ENCODE data around the gene CCDC87. TPM values are rescaled to one million over a fixed set of nuclear protein-coding genes. Genes with fewer than 3 reads are reported as not detected.
A peak's percentile ranks its signal among the peaks of the same experiment; 100 is the strongest.

CCDC87 gene
- total RNA-seq, 1 donor from 2014 or later = 0.50 TPM

DNA sequence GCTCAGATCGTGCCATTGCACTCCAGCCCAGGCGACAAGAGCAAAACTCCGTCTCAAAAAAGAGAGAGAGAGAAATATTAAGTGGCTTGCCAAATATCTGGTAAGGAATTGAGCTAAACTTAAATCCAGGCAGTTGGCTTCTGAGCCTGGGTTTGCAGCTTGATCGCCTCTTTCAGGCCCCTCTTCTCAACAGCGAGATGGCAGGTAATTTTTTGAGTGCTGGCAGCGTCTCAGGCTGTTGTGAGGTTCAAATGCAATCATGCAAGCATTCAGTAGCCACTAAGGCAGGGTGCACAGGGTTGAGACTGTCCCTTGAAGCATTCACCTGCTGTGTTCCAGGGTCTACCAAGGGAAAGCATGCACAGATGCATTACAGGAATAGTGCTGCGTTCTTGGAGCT lies 23.8 kb downstream of the CCDC87 start:
- no peaks in the 10 kb centered on the region for H3K27me3 ChIP-seq (ENCODE audit: low read depth)
- intact Hi-C loops (cut with DNase I) = no loop called here

GRCh38 chr11:66568124-66568916 lies 24.5 kb downstream of the CCDC87 start, which contains the start of gene CTSF:
Gene CTSF, minus strand, starts transcription at chr11:66568606. Its CDS starts 120 bp downstream, at chr11:66568486.
- peak within 1 kb of the TSS; percentile 36 for H3K27ac ChIP-seq
- H3K9me3 ChIP-seq = no peaks in the 10 kb centered on the region
- intact Hi-C loops (cut with DNase I) = no loop called here
- H3K36me3 ChIP-seq = no peaks in the 10 kb centered on the region
- H3K4me3 ChIP-seq = peak within 1 kb of the TSS; percentile 77
- no peaks in the 10 kb centered on the region for H3K27me3 ChIP-seq (ENCODE audit: low read depth)
- TF ChIP-seq CTCF (IDR thresholded peaks at IDR 0.05) = no peak
- peak; percentile 94 to 96 for ATAC-seq
- peaks cover 17% of the 10 kb centered on the region for H3K4me1 ChIP-seq
- DNase-seq = peak; percentile 92

More for the DNA sequence above, 23.8 kb downstream of the CCDC87 start:
- no peaks in the 10 kb centered on the region for H3K36me3 ChIP-seq
- DNase-seq (no peak), ATAC-seq (no peak)
- no peaks in the 10 kb centered on the region for H3K9me3 ChIP-seq
- peaks cover 17% of the 10 kb centered on the region for H3K4me1 ChIP-seq
- TF ChIP-seq CTCF (IDR thresholded peaks at IDR 0.05) = no peak
- H3K4me3 ChIP-seq = no peak overlapping the region
- H3K27ac ChIP-seq = no peak overlapping the region

- no peak for TF ChIP-seq CTCF (IDR thresholded peaks at IDR 0.05)
- Histone ChIP-seq H3K4me1 (peaks cover 17% of the 10 kb centered on the region), H3K4me3 (peak overlapping the region; percentile 77), H3K27ac (no peak overlapping the region), H3K9me3 (no peaks in the 10 kb centered on the region), H3K27me3 (ENCODE audit: low read depth) (no peaks in the 10 kb centered on the region), H3K36me3 (no peaks in the 10 kb centered on the region)
- intact Hi-C loops (cut with DNase I) = no loop called here
- ATAC-seq = peak in 1 of 2 donors; percentile 5
- DNase-seq = no peak
Observed at GRCh38 chr11:66567787-66568123, 25.1 kb downstream of the CCDC87 start.

DNA sequence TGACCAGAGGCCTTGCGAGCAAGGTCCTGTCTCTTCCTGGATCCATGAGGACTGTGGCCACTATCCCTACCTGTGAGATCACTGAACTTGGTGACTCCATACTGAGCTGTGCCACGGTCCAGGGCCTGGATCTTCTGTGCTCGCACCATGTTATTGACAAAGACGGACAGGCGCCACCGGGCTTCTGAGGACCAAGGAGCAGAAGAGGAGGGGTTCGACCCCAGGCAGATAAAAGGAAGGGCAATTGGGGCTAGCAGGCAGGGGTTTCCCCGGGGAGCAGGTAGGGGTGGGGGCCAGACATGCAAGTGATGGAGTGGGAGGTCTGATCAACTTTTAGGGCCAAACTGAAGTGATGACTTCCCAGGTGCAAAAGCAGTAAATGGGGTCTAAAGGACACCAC lies 26.6 kb downstream of the CCDC87 start:
- TF ChIP-seq CTCF (IDR thresholded peaks at IDR 0.05) = no peak
- ATAC-seq (no peak), DNase-seq (no peak)
- intact Hi-C loops (cut with DNase I) = no loop called here
- H3K27ac ChIP-seq = no peak overlapping the region
- H3K9me3 ChIP-seq = no peaks in the 10 kb centered on the region
- H3K27me3 ChIP-seq (ENCODE audit: low read depth) = no peaks in the 10 kb centered on the region
- H3K4me1 ChIP-seq = peaks cover 17% of the 10 kb centered on the region
- H3K4me3 ChIP-seq = no peak overlapping the region
- no peaks in the 10 kb centered on the region for H3K36me3 ChIP-seq

- Histone ChIP-seq H3K36me3 (no peaks in the 10 kb centered on the region), H3K27me3 (ENCODE audit: low read depth) (no peaks in the 10 kb centered on the region), H3K4me3 (no peak overlapping the region), H3K9me3 (no peaks in the 10 kb centered on the region), H3K27ac (no peak overlapping the region), H3K4me1 (peaks cover 17% of the 10 kb centered on the region)
- intact Hi-C loops (cut with DNase I) = no loop called here
- TF ChIP-seq CTCF (IDR thresholded peaks at IDR 0.05) = no peak
- no peak for ATAC-seq
- no peak for DNase-seq
Observed at GRCh38 chr11:66564984-66565383, 27.9 kb downstream of the CCDC87 start.
